SHP77 (cell line): Measurements from ENCODE around the gene RIT1.

ENCODE experiments used
- DNase-seq, 2 experiments: peaks; one replicate each; lab custom pipeline; 2025; lab: John Stamatoyannopoulos, UW

The RIT1 gene

GRCh38 chr1:155892796-155893195, 18.4 kb downstream of the RIT1 start:
- no peak for DNase-seq

GRCh38 chr1:155890251-155890650, 20.9 kb downstream of the RIT1 start:
- no peak for DNase-seq

- DNase-seq: no peak
Measured at GRCh38 chr1:155889566-155889965, 21.6 kb downstream of the RIT1 start.

GRCh38 chr1:155888481-155888880, 22.7 kb downstream of the RIT1 start:
- DNase-seq: no peak

GRCh38 chr1:155884982-155885381, 26.2 kb downstream of the RIT1 start:
- DNase-seq: no peak

GRCh38 chr1:155884031-155884960, 26.9 kb downstream of the RIT1 start:
- no peak for DNase-seq

GRCh38 chr1:155882766-155883165, 28.4 kb downstream of the RIT1 start:
- DNase-seq: no peak

GRCh38 chr1:155882235-155882634, 28.9 kb downstream of the RIT1 start:
- DNase-seq: no peak

- DNase-seq: no peak
Measured at GRCh38 chr1:155880950-155881349, 30.2 kb downstream of the RIT1 start.

GRCh38 chr1:155880251-155880650, 30.9 kb downstream of the RIT1 start:
- DNase-seq: no peak

- no peak for DNase-seq
Measured at GRCh38 chr1:155877945-155878344, 33.2 kb downstream of the RIT1 start.

- no peak for DNase-seq
Measured at GRCh38 chr1:155873860-155874259, 37.3 kb downstream of the RIT1 start.

- no peak for DNase-seq
Measured at GRCh38 chr1:155872527-155872926, 38.6 kb downstream of the RIT1 start.

GRCh38 chr1:155871390-155871789, 39.8 kb downstream of the RIT1 start:
- DNase-seq: peak; percentile 77 to 83

GRCh38 chr1:155867766-155868165, 43.4 kb downstream of the RIT1 start:
- no peak for DNase-seq

GRCh38 chr1:155864393-155864792, 46.8 kb downstream of the RIT1 start:
- no peak for DNase-seq

GRCh38 chr1:155861896-155862295, 49.3 kb downstream of the RIT1 start:
- DNase-seq: no peak

- DNase-seq: no peak
Measured at GRCh38 chr1:155860970-155861510, 50.1 kb downstream of the RIT1 start.

GRCh38 chr1:155859881-155860871, 51.0 kb downstream of the RIT1 start:
- peak; percentile 95 to 96 for DNase-seq

GRCh38 chr1:155859234-155859829, 51.8 kb downstream of the RIT1 start, which contains the start of gene SYT11:
Gene SYT11 (plus strand): TSS chr1:155859567. CDS start chr1:155859762, 195 bp downstream.
- DNase-seq: peak; percentile 100

GRCh38 chr1:155858800-155859233, 52.3 kb downstream of the RIT1 start:
- no peak for DNase-seq
